Measurements from ENCODE around the gene APOBEC3G.

APOBEC3G gene

GRCh38 chr22:39091126-39092081 is 14.3 kb downstream of the APOBEC3G start:
- no peaks in the 10 kb centered on the region for H3K4me1 ChIP-seq (ENCODE audit: insufficient read depth, low read length, severe bottlenecking)
- no peaks in the 10 kb centered on the region for H3K36me3 ChIP-seq (ENCODE audit: insufficient read depth, low read length)
- no peak overlapping the region for H2AFZ ChIP-seq (ENCODE audit: low read length)
- no peak overlapping the region for H3K27ac ChIP-seq (ENCODE audit: low read depth, low read length, poor library complexity, severe bottlenecking)
- H3F3A ChIP-seq (ENCODE audit: insufficient read depth, low read length) = no peaks in the 10 kb centered on the region
- H3K4me2 ChIP-seq (ENCODE audit: low read length) = no peak overlapping the region
- H3K79me2 ChIP-seq (ENCODE audit: insufficient read depth, low read length) = no peaks in the 10 kb centered on the region
- TF ChIP-seq, protein P1, sequence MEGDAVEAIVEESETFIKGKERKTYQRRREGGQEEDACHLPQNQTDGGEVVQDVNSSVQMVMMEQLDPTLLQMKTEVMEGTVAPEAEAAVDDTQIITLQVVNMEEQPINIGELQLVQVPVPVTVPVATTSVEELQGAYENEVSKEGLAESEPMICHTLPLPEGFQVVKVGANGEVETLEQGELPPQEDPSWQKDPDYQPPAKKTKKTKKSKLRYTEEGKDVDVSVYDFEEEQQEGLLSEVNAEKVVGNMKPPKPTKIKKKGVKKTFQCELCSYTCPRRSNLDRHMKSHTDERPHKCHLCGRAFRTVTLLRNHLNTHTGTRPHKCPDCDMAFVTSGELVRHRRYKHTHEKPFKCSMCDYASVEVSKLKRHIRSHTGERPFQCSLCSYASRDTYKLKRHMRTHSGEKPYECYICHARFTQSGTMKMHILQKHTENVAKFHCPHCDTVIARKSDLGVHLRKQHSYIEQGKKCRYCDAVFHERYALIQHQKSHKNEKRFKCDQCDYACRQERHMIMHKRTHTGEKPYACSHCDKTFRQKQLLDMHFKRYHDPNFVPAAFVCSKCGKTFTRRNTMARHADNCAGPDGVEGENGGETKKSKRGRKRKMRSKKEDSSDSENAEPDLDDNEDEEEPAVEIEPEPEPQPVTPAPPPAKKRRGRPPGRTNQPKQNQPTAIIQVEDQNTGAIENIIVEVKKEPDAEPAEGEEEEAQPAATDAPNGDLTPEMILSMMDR (IDR thresholded peaks at IDR 0.05; ENCODE audit: low read length) = no peak
- TF ChIP-seq EZH2 (IDR thresholded peaks at IDR 0.05; ENCODE audit: borderline replicate concordance, low read length) = no peak
- H3K4me3 ChIP-seq (ENCODE audit: low read depth, low read length, poor library complexity, severe bottlenecking) = no peak overlapping the region
- H4K20me1 ChIP-seq (ENCODE audit: insufficient read depth, low read length) = no peaks in the 10 kb centered on the region
- H3K9me3 ChIP-seq (ENCODE audit: low read length) = no peaks in the 10 kb centered on the region
- H3K9me2 ChIP-seq (ENCODE audit: low read depth, low read length) = no peaks in the 10 kb centered on the region
- H3K9ac ChIP-seq (ENCODE audit: low read length) = no peak overlapping the region
- H3K27me3 ChIP-seq (ENCODE audit: insufficient read depth, low read length) = no peaks in the 10 kb centered on the region

DNA sequence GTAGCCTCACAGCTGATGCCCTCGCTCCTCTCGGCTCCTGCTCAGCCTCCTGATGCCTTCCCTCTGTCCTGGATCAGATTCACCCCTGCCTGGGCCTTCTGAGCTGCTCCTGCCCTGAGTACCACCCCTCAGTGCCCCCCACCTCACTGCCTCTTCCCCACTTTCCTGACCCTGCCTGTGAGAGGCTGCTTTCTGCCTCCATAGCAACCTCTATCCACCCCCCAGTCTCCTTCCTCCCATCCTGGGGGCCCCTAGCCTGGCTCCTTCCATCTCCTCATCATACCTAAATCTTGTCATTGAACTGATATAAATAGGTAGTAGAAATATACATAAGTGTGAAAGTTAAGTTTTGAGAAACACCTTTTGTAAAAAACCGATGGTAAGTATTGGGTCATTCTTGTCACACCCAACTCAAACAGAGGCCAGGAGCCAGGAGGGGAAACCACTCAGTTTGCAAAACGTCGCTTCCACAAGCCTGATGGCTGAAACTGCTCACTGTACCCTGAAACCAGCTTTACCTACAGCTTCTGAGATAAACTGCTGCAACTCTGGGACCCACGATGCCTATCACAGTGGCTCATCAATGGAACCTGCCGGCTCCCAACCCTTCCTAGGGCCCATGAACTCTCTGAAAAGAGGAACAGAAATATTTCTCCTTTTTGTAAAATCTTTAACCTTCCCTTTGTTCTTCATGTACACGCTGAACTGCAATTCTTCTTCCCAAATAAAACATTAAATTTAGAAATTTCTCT is 15.2 kb downstream of the APOBEC3G start:
- Histone ChIP-seq H3K9me3 (ENCODE audit: low read length) (no peaks in the 10 kb centered on the region), H3K9me2 (ENCODE audit: low read depth, low read length) (no peaks in the 10 kb centered on the region), H3K4me1 (ENCODE audit: insufficient read depth, low read length, severe bottlenecking) (no peaks in the 10 kb centered on the region), H3F3A (ENCODE audit: insufficient read depth, low read length) (no peaks in the 10 kb centered on the region), H3K4me2 (ENCODE audit: low read length) (no peak overlapping the region), H2AFZ (ENCODE audit: low read length) (no peak overlapping the region), H3K79me2 (ENCODE audit: insufficient read depth, low read length) (no peaks in the 10 kb centered on the region), H3K27me3 (ENCODE audit: insufficient read depth, low read length) (no peaks in the 10 kb centered on the region), H3K4me3 (ENCODE audit: low read depth, low read length, poor library complexity, severe bottlenecking) (no peak overlapping the region), H3K27ac (ENCODE audit: low read depth, low read length, poor library complexity, severe bottlenecking) (no peak overlapping the region), H3K9ac (ENCODE audit: low read length) (no peak overlapping the region), H3K36me3 (ENCODE audit: insufficient read depth, low read length) (no peaks in the 10 kb centered on the region), H4K20me1 (ENCODE audit: insufficient read depth, low read length) (no peaks in the 10 kb centered on the region)
- no peak for TF ChIP-seq EZH2 (IDR thresholded peaks at IDR 0.05; ENCODE audit: borderline replicate concordance, low read length)
- TF ChIP-seq, protein P1 (IDR thresholded peaks at IDR 0.05; ENCODE audit: low read length) = no peak

DNA sequence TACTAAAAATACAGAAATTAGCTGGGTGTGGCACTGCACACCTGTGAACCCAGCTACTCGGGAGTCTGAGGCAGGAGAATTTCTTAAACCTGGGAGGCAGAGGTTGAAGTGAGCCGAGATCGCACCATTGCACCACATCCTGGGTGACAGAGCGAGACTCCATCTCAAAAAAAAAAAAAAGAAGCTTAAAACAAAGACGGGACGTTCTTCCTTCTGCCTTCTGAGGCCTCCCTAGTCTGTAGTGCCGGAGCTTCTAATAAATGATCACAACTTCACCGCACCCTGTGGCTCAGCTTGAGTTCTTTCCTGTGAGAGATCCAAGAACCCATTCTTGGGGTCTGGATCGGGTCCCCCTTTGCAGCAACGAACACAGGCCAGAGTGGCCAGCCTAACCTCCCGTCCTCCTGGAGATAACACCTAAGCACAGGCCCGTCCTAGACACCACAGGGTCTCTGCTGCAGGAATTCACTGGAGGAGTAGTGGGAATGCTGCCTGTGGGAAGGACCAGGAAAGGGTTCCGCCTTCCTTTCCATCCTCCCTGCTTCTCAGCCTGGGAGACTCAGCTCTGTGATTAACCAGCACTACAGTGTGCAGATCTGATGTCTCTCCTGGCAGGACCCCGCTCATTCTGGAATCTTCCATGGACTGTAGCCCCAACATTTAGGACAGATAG is 17.8 kb downstream of the APOBEC3G start:
- Histone ChIP-seq H4K20me1 (ENCODE audit: insufficient read depth, low read length) (no peaks in the 10 kb centered on the region), H3K4me2 (ENCODE audit: low read length) (no peak overlapping the region), H3F3A (ENCODE audit: insufficient read depth, low read length) (no peaks in the 10 kb centered on the region), H3K9ac (ENCODE audit: low read length) (no peak overlapping the region), H2AFZ (ENCODE audit: low read length) (no peak overlapping the region), H3K79me2 (ENCODE audit: insufficient read depth, low read length) (no peaks in the 10 kb centered on the region), H3K9me2 (ENCODE audit: low read depth, low read length) (no peaks in the 10 kb centered on the region), H3K27me3 (ENCODE audit: insufficient read depth, low read length) (no peaks in the 10 kb centered on the region), H3K4me1 (ENCODE audit: insufficient read depth, low read length, severe bottlenecking) (no peaks in the 10 kb centered on the region), H3K9me3 (ENCODE audit: low read length) (no peaks in the 10 kb centered on the region), H3K36me3 (ENCODE audit: insufficient read depth, low read length) (no peaks in the 10 kb centered on the region), H3K27ac (ENCODE audit: low read depth, low read length, poor library complexity, severe bottlenecking) (no peak overlapping the region), H3K4me3 (ENCODE audit: low read depth, low read length, poor library complexity, severe bottlenecking) (no peak overlapping the region)
- TF ChIP-seq EZH2 (IDR thresholded peaks at IDR 0.05; ENCODE audit: borderline replicate concordance, low read length) = no peak
- TF ChIP-seq, protein P1 (IDR thresholded peaks at IDR 0.05; ENCODE audit: low read length) = no peak
